Measurements from ENCODE around the gene CTRB2.

DNA sequence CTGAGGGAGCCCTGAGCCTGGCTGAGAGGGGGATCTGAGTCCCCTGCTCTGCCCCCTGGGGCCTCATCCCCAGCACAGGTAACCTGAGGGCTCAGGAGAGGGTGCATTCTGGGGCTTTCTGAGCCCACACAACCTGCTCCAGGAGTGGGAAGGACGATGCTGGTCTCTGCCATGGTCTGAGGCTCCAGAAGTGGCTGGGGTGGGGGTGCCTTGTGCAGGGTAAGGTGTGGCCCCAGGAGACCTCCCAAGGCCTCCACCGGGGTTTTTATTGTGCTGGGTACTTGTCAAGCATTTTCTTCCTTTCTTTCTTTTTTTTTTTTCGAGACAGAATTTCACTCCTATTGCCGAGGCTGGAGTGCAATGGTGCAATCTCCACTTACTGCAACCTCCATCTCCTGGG, 12.1 kb upstream of the CTRB2 start:
- TF ChIP-seq, protein P1, sequence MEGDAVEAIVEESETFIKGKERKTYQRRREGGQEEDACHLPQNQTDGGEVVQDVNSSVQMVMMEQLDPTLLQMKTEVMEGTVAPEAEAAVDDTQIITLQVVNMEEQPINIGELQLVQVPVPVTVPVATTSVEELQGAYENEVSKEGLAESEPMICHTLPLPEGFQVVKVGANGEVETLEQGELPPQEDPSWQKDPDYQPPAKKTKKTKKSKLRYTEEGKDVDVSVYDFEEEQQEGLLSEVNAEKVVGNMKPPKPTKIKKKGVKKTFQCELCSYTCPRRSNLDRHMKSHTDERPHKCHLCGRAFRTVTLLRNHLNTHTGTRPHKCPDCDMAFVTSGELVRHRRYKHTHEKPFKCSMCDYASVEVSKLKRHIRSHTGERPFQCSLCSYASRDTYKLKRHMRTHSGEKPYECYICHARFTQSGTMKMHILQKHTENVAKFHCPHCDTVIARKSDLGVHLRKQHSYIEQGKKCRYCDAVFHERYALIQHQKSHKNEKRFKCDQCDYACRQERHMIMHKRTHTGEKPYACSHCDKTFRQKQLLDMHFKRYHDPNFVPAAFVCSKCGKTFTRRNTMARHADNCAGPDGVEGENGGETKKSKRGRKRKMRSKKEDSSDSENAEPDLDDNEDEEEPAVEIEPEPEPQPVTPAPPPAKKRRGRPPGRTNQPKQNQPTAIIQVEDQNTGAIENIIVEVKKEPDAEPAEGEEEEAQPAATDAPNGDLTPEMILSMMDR (conservative IDR thresholded peaks at IDR 0.05), result no peak
- no peak for TF ChIP-seq ZFX (IDR thresholded peaks at IDR 0.05)

Measured in C4-2B (cell line).